Gastroesophageal sphincter (tissue), 2 donors: ENCODE results near the gene ATP5MC2.

Experiments used
- EP300 ChIP-seq: sonication (generic); formaldehyde crosslinking; IDR thresholded peaks from one replicate; pipeline ENCODE4 v1.6.1; 2017; ENCODE audit warnings: antibody characterized with exemption, mild to moderate bottlenecking
- POLR2A ChIP-seq, 2 donors: fragments of 450-650 bp; IDR thresholded peaks; one replicate each; pipeline ENCODE4 v1.6.1; 2017; ENCODE audit warnings: antibody characterized with exemption in 2 of 2, mild to moderate bottlenecking in 2 of 2, moderate library complexity in 1 of 2

DNA sequence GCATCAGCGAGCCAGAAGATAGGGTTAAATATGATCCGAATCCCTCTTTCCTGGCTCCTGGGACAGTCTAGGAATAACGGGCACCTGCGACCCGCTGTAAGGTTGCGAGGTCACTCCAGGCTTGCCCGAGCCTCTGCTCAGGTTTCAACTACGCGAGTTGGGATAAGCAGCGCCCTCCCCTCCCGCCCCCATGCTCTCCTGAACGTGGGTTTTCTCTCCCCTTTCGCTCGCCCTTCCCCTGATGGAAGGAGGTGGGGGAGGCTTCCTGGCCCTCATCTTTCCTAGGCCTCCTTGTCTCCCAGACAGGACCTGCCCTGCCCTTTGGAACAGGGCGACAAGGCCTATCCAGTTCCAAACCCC lies 753 bp upstream of the ATP5MC2 start:
- no peak for TF ChIP-seq POLR2A (IDR thresholded peaks at IDR 0.05)
- TF ChIP-seq EP300, result no peak
